ENCODE results near the gene STUM. TPM values are rescaled to one million over a fixed set of nuclear protein-coding genes. Genes with fewer than 3 reads are reported as not detected.

Gene STUM
- total RNA-seq, 4 donors from 2014 or later, result 0.15 to 3.2 (median 0.34) TPM

- no peak overlapping the region for H3K4me3 ChIP-seq
- no peaks in the 10 kb centered on the region for H3K27me3 ChIP-seq
- no peak for TF ChIP-seq POLR2A (IDR thresholded peaks at IDR 0.05)
- TF ChIP-seq CTCF (IDR thresholded peaks at IDR 0.05), result no peak
- WGBS, 2 donors, result 85 to 100% methylated on average over 3 to 8 of the region's 16 CpGs
- intact Hi-C loops (cut with DNase I), result loop anchor here (10.0 kb wide), 1 partner anchor 88 kb away; the partner anchor contains the start of gene ITPKB
- no peak for DNase-seq
- peaks cover 21 to 54% (median 21%) of the 10 kb centered on the region in 3 donors for H3K36me3 ChIP-seq
- H3K4me1 ChIP-seq, result peaks cover 22 to 50% (median 47%) of the 10 kb centered on the region in 3 donors
- H3K9me3 ChIP-seq, result no peaks in the 10 kb centered on the region
- H3K27ac ChIP-seq, result peak overlapping the region in 3 of 4 donors; percentile 72 to 82 (median 75)
Observed at GRCh38 chr1:226646870-226647449, 98.4 kb downstream of the STUM start.

GRCh38 chr1:226647719-226648118 lies 99.2 kb downstream of the STUM start:
- intact Hi-C loops (cut with DNase I), result loop anchor here (10.0 kb wide), 1 partner anchor 87 kb away; the partner anchor contains the start of gene ITPKB
- Histone ChIP-seq H3K4me3 (no peak overlapping the region), H3K27ac (peak overlapping the region in 3 of 4 donors; percentile 72 to 82 (median 75)), H3K4me1 (peaks cover 22 to 51% (median 43%) of the 10 kb centered on the region in 3 donors), H3K9me3 (no peaks in the 10 kb centered on the region), H3K36me3 (peaks cover 21 to 46% (median 21%) of the 10 kb centered on the region in 3 donors), H3K27me3 (no peaks in the 10 kb centered on the region)
- 93 to 100% methylated on average over 1 to 6 of the region's 8 CpGs for WGBS, 2 donors
- DNase-seq, result no peak
- TF ChIP-seq CTCF (IDR thresholded peaks at IDR 0.05), result no peak
- no peak for TF ChIP-seq POLR2A (IDR thresholded peaks at IDR 0.05)

GRCh38 chr1:226648421-226648820 lies 99.9 kb downstream of the STUM start:
- Histone ChIP-seq H3K9me3 (no peaks in the 10 kb centered on the region), H3K4me1 (peaks cover 22 to 49% (median 36%) of the 10 kb centered on the region in 3 donors), H3K27me3 (no peaks in the 10 kb centered on the region), H3K36me3 (peaks cover 21 to 46% (median 21%) of the 10 kb centered on the region in 3 donors), H3K4me3 (no peak overlapping the region), H3K27ac (no peak overlapping the region)
- intact Hi-C loops (cut with DNase I), result loop anchor here (10.0 kb wide), 1 partner anchor 86 kb away; the partner anchor contains the start of gene ITPKB
- 89% methylated on average over 5 to 6 of the region's 6 CpGs for WGBS, 2 donors
- TF ChIP-seq POLR2A (IDR thresholded peaks at IDR 0.05) (no peak), CTCF (IDR thresholded peaks at IDR 0.05) (no peak)
- DNase-seq, result no peak

GRCh38 chr1:226649244-226649643 lies 100.7 kb downstream of the STUM start:
- DNase-seq, result no peak
- Histone ChIP-seq H3K4me1 (peaks cover 18 to 49% (median 28%) of the 10 kb centered on the region in 3 donors), H3K36me3 (peaks cover 21 to 41% (median 21%) of the 10 kb centered on the region in 3 donors), H3K27me3 (no peaks in the 10 kb centered on the region), H3K27ac (no peak overlapping the region), H3K9me3 (no peaks in the 10 kb centered on the region), H3K4me3 (no peak overlapping the region)
- intact Hi-C loops (cut with DNase I), result loop anchor here (10.0 kb wide), 1 partner anchor 86 kb away; the partner anchor contains the start of gene ITPKB
- TF ChIP-seq CTCF (IDR thresholded peaks at IDR 0.05) (no peak), POLR2A (IDR thresholded peaks at IDR 0.05) (no peak)
- WGBS, 2 donors, result 80 to 82% methylated on average over 7 to 8 of the region's 8 CpGs

GRCh38 chr1:226649780-226650179 lies 101.2 kb downstream of the STUM start:
- no peak for DNase-seq
- Histone ChIP-seq H3K27me3 (no peaks in the 10 kb centered on the region), H3K36me3 (peaks cover 20 to 35% (median 21%) of the 10 kb centered on the region in 3 donors), H3K9me3 (no peaks in the 10 kb centered on the region), H3K4me1 (peaks cover 18 to 49% (median 23%) of the 10 kb centered on the region in 3 donors), H3K27ac (peak overlapping the region in 1 of 4 donors; percentile 16), H3K4me3 (no peak overlapping the region)
- 52 to 62% methylated on average over 7 of the region's 7 CpGs for whole genome bisulfite sequencing, 2 donors
- TF ChIP-seq POLR2A (IDR thresholded peaks at IDR 0.05) (no peak), CTCF (IDR thresholded peaks at IDR 0.05) (peak in 3 of 6 experiments; percentile 16 to 29 (median 17))
- intact Hi-C loops (cut with DNase I), result loop anchor here (10.0 kb wide), 1 partner anchor 85 kb away; the partner anchor contains the start of gene ITPKB
